GM06990 (cell line): ENCODE measurements around the gene BPIFB3.

ENCODE experiments used
- DNase-seq: peaks from one replicate; pipeline ENCODE4 v3.0.0-alpha.2; 2011; ENCODE audit not compliant: insufficient read length; ENCODE audit errors: extremely low read depth
- H3K27me3 ChIP-seq: replicated peaks from 2 replicates; pipeline ENCODE4 v1.6.0; 2011; ENCODE audit warnings: low read length; ENCODE audit not compliant: control insufficient read depth, insufficient read depth
- H3K36me3 ChIP-seq: 2 replicates; pipeline ENCODE4 v1.5.1; 2011; ENCODE audit warnings: low read length; ENCODE audit not compliant: control insufficient read depth, insufficient read depth
- H3K4me3 ChIP-seq: replicated peaks from 2 replicates; pipeline ENCODE4 v1.5.1; 2011; ENCODE audit warnings: low read depth, mild to moderate bottlenecking, control low read depth, low read length
- CTCF ChIP-seq: IDR thresholded peaks from 2 replicates; pipeline ENCODE4 v1.5.1; 2011; ENCODE audit warnings: low read length, control low read depth, mild to moderate bottlenecking, inconsistent platforms; ENCODE audit not compliant: insufficient read depth, poor library complexity, severe bottlenecking

The BPIFB3 gene

GRCh38 chr20:33053291-33054106 lies at the start of gene BPIFB3:
TSS of gene BPIFB3 (plus strand) at chr20:33053903. CDS start at chr20:33055436, 1,533 bp downstream.
- Histone ChIP-seq H3K36me3 (no peaks in the 10 kb centered on the region), H3K27me3 (no peaks in the 10 kb centered on the region), H3K4me3 (no peak within 1 kb of the TSS)
- no peak for DNase-seq
- TF ChIP-seq CTCF, result no peak

GRCh38 chr20:33004141-33004751 lies 49.5 kb upstream of the BPIFB3 start, which contains the start of gene SUN5:
TSS of gene SUN5 (minus strand) at chr20:33004433. CDS start at chr20:33004340, 93 bp downstream.
- H3K4me3 ChIP-seq, result no peak within 1 kb of the TSS
- no peak for TF ChIP-seq CTCF
- no peaks in the 10 kb centered on the region for H3K27me3 ChIP-seq
- H3K36me3 ChIP-seq, result no peaks in the 10 kb centered on the region
- no peak for DNase-seq

- TF ChIP-seq CTCF, result peak; percentile 49
- no peaks in the 10 kb centered on the region for H3K36me3 ChIP-seq
- no peak for DNase-seq
- H3K4me3 ChIP-seq, result no peak overlapping the region
- no peaks in the 10 kb centered on the region for H3K27me3 ChIP-seq
These were observed 48.6 kb upstream of the BPIFB3 start for GRCh38 chr20:33005132-33005566.

- Histone ChIP-seq H3K27me3 (no peaks in the 10 kb centered on the region), H3K36me3 (no peaks in the 10 kb centered on the region)
These were observed 47.6 kb upstream of the BPIFB3 start for GRCh38 chr20:33005908-33006775.

More at GRCh38 chr20:33005908-33006775, 47.6 kb upstream of the BPIFB3 start:
- no peak for TF ChIP-seq CTCF
- H3K4me3 ChIP-seq, result no peak overlapping the region
- no peak for DNase-seq
